Stimulated activated CD8-positive, alpha-beta memory T cell treated with anti-CD3 and anti-CD28 coated beads, Interleukin-4, amount 100 ng/mL, for 48 hours (primary cell): ENCODE data around the gene GNLY.

Source experiments
- DNase-seq: peaks from one replicate; pipeline ENCODE4 v3.0.0-alpha.2; 2020

The GNLY gene

GRCh38 chr2:85748039-85748734 lies 54.0 kb downstream of the GNLY start:
- DNase-seq = no peak
